Colonic mucosa (tissue), 4 donors: ENCODE measurements around the gene TNS3. TPM values are rescaled to one million over a fixed set of nuclear protein-coding genes. Genes with fewer than 3 reads are reported as not detected.

Source experiments
- DNase-seq: peaks from one replicate; pipeline ENCODE4 v3.0.0-alpha.2; 2020
- H3K27ac ChIP-seq: fragments of 200-600 bp; one replicate; pipeline ENCODE4 v1.8.0; 2021
- H3K27me3 ChIP-seq: fragments of 200-600 bp; one replicate; pipeline ENCODE4 v1.8.0; 2021
- H3K36me3 ChIP-seq: fragments of 200-600 bp; one replicate; pipeline ENCODE4 v1.8.0; 2021
- H3K4me1 ChIP-seq: fragments of 200-600 bp; one replicate; pipeline ENCODE4 v1.8.0; 2021; ENCODE audit warnings: mild to moderate bottlenecking
- H3K4me3 ChIP-seq: fragments of 200-600 bp; one replicate; pipeline ENCODE4 v1.8.0; 2021
- H3K9ac ChIP-seq, 2 donors: one replicate each; pipeline ENCODE4 v1.7.0; 2013; ENCODE audit warnings: control low read depth in 2 of 2, low read depth in 2 of 2, low read length in 2 of 2
- H3K9me3 ChIP-seq: fragments of 200-600 bp; one replicate; pipeline ENCODE4 v1.8.0; 2021
- intact Hi-C: fragments of 100-400 bp; cut with DNase I; formaldehyde crosslinking; loops from one replicate; pipeline ENCODE4 v1.14.1; 2022
- total RNA-seq, 2 donors: library from RNA; stranded (reverse); fragmentation: NEBNext Ultra II Directional in 1 of 2; extraction: Animal tissue kit (Norgen Biotek cat#: 25700) in 1 of 2; gene quantifications; one replicate each; pipeline ENCODE4 v1.2.1, GENCODE V29; 2021
- TF ChIP-seq, protein P1 (sequence below): fragments of 200-600 bp; IDR thresholded peaks from one replicate; pipeline ENCODE4 v1.8.0; 2022; ENCODE audit warnings: antibody characterized with exemption, mild to moderate bottlenecking
- donor health status: healthy.
- donor health status: DM: no; HTN: no; CAD: no.
- donor health status: DM: no; HTN: no; CAD: no.

The TNS3 gene
- total RNA-seq, 2 donors from 2014 or later = 41.1 to 58.2 TPM

- H3K4me1 ChIP-seq = peaks cover 2% of the 10 kb centered on the region
- H3K9ac ChIP-seq = no peak overlapping the region
- intact Hi-C loops = no loop called here
- H3K36me3 ChIP-seq = no peaks in the 10 kb centered on the region
- TF ChIP-seq, protein P1, sequence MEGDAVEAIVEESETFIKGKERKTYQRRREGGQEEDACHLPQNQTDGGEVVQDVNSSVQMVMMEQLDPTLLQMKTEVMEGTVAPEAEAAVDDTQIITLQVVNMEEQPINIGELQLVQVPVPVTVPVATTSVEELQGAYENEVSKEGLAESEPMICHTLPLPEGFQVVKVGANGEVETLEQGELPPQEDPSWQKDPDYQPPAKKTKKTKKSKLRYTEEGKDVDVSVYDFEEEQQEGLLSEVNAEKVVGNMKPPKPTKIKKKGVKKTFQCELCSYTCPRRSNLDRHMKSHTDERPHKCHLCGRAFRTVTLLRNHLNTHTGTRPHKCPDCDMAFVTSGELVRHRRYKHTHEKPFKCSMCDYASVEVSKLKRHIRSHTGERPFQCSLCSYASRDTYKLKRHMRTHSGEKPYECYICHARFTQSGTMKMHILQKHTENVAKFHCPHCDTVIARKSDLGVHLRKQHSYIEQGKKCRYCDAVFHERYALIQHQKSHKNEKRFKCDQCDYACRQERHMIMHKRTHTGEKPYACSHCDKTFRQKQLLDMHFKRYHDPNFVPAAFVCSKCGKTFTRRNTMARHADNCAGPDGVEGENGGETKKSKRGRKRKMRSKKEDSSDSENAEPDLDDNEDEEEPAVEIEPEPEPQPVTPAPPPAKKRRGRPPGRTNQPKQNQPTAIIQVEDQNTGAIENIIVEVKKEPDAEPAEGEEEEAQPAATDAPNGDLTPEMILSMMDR = no peak
- no peak overlapping the region for H3K4me3 ChIP-seq
- no peaks in the 10 kb centered on the region for H3K27me3 ChIP-seq
- H3K27ac ChIP-seq = no peak overlapping the region
- no peak for DNase-seq
- no peaks in the 10 kb centered on the region for H3K9me3 ChIP-seq
Measured at GRCh38 chr7:47349401-47349800, 232.5 kb downstream of the TNS3 start.

DNA sequence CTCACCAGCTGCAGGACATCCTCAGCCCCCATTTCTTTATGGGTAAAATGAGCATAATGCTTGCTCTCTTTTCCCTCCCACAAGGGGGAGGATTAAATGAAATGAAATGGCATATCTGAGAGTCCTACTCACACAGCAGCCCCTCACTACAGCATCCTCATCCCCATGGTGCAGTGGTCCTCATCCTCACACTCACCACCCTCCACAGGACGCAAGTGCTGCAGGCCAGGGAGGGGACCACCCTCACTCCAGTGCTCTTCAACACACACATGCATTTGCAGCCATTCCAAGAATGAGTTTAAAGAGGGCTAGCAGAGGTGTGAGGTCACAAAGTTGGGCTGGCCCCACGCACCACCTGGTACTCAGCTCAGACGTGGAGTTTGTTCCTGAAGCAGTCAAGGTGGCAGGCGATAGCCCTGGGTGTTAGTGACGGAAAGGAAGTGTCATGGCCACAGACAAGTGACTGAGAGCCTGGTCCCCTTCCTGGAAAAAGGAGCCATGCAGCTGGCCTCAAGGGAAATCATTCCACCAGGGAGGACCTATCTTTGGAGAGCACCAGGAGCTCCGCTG lies 234.0 kb downstream of the TNS3 start:
- no peaks in the 10 kb centered on the region for H3K36me3 ChIP-seq
- no peaks in the 10 kb centered on the region for H3K9me3 ChIP-seq
- no peak overlapping the region for H3K9ac ChIP-seq
- TF ChIP-seq, protein P1 = no peak
- no peak for DNase-seq
- intact Hi-C loops = no loop called here
- no peaks in the 10 kb centered on the region for H3K4me1 ChIP-seq
- no peaks in the 10 kb centered on the region for H3K27me3 ChIP-seq
- H3K27ac ChIP-seq = no peak overlapping the region
- no peak overlapping the region for H3K4me3 ChIP-seq

- Histone ChIP-seq H3K27ac (no peak overlapping the region), H3K9me3 (no peaks in the 10 kb centered on the region), H3K9ac (no peak overlapping the region), H3K36me3 (no peaks in the 10 kb centered on the region), H3K4me3 (no peak overlapping the region), H3K27me3 (no peaks in the 10 kb centered on the region), H3K4me1 (no peaks in the 10 kb centered on the region)
- intact Hi-C loops = no loop called here
- TF ChIP-seq, protein P1 = no peak
- no peak for DNase-seq
Measured at GRCh38 chr7:47347346-47347745, 234.6 kb downstream of the TNS3 start.

DNA sequence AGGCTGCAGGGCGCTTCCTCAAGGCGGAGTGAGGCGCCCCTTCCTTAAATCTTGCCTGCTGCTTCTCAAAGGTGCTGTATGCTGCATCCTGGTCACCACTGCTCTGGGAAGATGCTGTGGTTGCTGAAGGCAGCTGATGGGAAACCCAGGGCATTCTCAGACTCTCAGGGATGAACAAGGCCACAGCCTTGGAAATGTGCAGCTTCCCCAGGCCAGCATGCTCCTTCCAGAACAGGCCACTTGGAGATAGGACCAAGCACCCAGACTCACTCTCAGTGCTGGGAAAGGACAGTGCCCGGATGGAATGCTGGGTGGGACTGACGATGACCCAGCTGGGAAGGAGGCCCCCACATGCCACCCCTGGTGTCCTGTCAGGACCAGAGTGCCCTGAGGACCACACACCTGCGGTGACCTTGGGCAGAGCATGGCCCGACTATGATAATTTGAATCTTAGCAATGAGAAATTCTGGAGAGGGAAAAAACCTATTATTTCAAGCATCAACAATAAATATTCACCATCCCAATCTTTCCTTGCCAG lies 235.5 kb downstream of the TNS3 start:
- intact Hi-C loops = no loop called here
- TF ChIP-seq, protein P1 = no peak
- Histone ChIP-seq H3K36me3 (no peaks in the 10 kb centered on the region), H3K4me1 (no peaks in the 10 kb centered on the region), H3K4me3 (no peak overlapping the region), H3K27ac (no peak overlapping the region), H3K9ac (no peak overlapping the region), H3K9me3 (no peaks in the 10 kb centered on the region), H3K27me3 (no peaks in the 10 kb centered on the region)
- no peak for DNase-seq

- DNase-seq = no peak
- Histone ChIP-seq H3K9me3 (no peaks in the 10 kb centered on the region), H3K4me1 (no peaks in the 10 kb centered on the region), H3K36me3 (no peaks in the 10 kb centered on the region), H3K4me3 (no peak overlapping the region), H3K27ac (no peak overlapping the region), H3K27me3 (no peaks in the 10 kb centered on the region), H3K9ac (no peak overlapping the region)
- TF ChIP-seq, protein P1 = no peak
- intact Hi-C loops = no loop called here
Measured at GRCh38 chr7:47345857-47346298, 236.0 kb downstream of the TNS3 start.
